GM21576 (cell line): ENCODE results near the gene COMMD1.
"Not testable (repeated sequence)": the region's sequence is repeated elsewhere in the genome, so short reads cannot be mapped to it uniquely, and the experiment has no call there.

ENCODE experiments used
- ATAC-seq: cut with Tn5 transposase; IDR thresholded peaks from one replicate; pipeline ENCODE4 v1.9.1; 2021; ENCODE audit warnings: mild to moderate bottlenecking, moderate library complexity; ENCODE audit not compliant: unreplicated experiment

COMMD1 gene

GRCh38 chr2:61922714-61923113 lies 17.2 kb downstream of the COMMD1 start:
- no peak for ATAC-seq

DNA sequence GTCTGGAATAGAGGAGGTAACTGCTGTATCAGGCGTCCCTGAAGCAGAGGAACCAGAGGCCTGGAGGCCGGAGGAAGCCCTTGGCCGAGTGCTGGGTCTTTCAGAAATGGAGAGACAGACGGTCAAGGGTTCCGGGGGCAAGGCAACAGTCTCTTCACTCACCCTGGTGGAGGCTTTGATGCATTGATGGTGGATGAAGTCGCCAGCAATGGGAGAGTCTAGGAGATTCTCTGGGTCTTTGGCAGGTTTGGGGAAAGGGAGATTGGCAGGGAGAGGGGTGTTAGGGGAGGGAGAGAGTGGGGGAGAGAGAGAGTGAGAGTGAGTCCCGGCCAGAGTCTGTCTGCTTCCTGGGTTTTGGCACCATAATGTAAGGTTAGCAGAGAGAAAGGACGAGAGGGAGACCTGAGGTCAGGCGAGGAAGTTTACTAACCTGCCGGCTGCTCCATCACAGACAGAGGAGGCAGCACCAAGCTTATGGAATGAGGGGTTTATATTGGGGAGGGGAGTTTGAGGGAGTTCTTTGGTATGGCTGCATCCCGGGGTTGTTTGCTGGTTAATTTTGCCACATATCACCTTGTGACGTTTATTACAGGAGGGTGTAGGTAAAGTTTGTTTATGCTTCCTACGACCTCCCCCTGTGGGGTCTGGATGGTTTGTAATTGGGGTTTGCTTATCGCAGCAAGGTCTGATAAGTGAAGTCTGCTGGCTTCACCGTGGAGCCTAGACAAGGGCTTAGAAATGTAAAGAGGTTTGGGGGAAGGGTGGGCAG lies 19.6 kb downstream of the COMMD1 start:
- no peak for ATAC-seq

- no peak for ATAC-seq
These were observed 21.3 kb downstream of the COMMD1 start for GRCh38 chr2:61926531-61927477.

DNA sequence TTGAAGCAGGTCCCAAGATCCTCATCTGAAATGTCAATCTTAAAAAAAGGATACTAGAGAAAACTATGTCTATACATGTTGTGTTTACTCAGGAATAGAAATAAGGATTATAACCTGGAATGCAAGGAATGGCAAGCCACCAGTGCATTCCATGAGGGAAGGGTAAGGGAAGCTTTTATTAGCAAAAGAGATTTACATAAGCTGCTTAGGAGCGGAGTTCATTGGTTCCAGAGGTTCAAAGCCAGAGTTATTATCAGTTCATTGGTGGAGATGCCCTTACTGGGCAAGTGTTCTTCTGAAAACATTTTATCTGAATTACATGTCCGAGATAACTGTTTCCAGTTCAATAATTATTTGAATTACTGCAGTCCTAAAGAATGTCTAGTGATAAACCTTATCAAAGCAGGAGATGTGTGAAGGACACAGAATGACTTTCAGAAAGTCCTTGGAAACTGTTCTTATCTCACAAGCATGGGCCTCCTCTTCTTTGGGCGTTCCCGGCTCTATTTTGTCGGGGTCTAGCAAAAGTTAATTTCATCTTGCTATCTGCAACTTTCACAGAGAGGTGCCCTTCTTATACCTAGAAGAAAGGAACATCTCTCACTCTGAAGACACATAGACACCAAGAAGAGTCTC lies 23.5 kb downstream of the COMMD1 start:
- no peak for ATAC-seq

DNA sequence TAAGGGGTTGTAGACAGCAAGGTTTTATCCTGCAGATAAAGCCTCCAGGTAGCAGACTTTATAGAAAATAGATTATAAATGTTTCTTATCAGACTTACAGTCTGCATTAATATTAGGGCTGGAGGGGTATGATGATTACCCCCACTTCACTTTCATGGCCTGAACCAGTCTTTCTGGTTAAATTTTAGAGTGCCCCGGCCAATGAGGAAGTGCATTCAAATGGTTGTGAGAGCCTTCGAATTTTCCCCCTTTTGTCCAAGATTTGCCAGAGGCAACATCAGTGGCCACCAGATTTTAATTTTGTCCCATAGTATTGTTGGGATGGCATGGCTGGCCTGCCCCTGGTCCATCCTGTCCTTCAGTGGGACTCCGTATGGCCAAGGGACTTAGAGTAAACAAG lies 31.6 kb downstream of the COMMD1 start:
- no peak for ATAC-seq

- ATAC-seq, result no peak
These were observed 32.4 kb downstream of the COMMD1 start for GRCh38 chr2:61937886-61938285.

DNA sequence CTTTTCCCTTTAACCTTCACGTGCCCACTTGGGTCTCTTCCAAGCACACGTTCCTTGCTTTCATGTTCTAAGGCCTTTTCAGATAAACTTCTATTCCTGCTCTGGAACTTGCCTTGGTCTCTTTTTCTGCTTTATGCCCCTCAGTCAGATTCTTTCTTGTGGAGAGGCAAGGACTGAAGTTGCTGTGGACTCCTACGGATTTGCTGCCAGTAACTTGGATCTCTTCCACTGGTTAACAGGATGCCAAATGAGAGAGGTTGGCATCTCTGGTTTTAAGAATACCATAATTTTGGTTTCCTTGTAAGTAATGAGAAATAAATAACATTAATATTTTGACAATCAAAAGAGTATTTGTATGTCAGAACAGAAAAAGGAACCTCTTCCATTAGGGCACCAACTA lies 33.0 kb downstream of the COMMD1 start:
- no peak for ATAC-seq

GRCh38 chr2:61943251-61943650 lies 37.8 kb downstream of the COMMD1 start:
- no peak for ATAC-seq

DNA sequence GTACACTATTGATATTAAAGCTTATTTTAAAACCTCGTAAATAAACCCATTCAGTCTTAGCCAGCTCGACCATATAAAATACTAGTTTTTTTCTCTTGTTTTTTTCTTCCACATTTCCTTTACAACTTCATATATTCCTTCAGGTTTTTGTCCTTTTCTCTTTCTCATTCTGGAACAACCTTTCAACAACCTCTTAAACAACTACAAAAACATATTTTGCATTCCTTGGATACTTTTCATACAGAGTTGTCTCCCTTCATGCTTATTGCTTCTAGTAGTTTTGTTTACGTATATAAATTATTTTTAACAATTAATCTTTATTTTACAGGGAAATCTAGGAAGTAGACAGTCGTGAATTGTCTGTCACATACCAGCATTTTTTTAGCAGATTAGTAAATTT lies 41.2 kb downstream of the COMMD1 start:
- ATAC-seq, result no peak

GRCh38 chr2:61948661-61949457 lies 43.4 kb downstream of the COMMD1 start:
- ATAC-seq, result no peak

DNA sequence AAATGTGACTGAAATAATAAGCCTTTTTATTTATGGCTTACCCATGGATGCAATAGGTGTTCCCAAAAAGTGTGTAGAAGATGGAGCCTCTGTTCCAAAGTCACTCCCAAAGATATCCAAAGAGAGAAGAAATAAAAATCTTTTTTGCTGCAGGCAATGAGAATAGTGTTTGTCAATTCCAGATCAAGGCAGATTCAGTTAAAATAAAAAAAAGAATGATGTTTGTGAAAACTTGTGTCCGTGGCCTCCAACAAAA lies 43.9 kb downstream of the COMMD1 start:
- ATAC-seq, result no peak

DNA sequence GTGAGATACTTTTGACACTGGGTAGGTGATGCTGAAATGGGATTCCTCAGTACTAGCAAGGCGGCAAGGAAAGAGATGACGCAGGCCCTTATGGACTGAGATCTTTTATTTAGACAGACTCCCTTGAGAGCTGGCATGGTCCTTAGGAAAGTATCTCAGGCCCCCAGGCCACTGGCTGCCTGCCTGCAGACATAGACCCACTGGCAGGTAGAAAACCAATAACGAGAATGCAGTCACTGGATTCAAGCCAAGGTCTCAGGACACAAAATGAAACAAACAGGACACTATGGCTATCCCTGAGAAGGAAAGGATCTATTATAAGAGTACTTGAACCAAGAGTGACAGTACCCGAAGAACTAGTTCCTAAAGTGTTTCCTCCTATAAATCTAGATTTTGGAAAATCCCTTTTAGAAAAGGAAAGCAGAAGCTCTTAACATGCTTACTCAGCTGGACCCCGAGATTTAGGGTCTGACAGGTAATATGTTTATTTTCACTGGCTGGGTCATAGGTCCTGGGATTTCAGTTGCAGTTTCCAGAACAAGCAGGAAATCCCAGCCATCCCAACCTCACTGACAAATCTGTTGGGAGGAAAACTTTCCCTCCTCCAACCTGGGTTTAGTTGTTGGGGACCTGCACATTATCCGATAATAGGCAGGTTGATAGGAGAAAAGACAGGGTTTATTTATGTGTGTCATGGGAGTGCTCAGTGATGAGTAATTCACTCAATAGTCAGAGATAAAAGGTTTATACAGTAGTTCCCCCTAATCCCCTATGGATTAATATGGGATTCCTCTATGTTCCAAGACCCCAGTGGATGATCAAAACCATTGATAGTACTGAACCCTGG lies 44.5 kb downstream of the COMMD1 start:
- no peak for ATAC-seq

DNA sequence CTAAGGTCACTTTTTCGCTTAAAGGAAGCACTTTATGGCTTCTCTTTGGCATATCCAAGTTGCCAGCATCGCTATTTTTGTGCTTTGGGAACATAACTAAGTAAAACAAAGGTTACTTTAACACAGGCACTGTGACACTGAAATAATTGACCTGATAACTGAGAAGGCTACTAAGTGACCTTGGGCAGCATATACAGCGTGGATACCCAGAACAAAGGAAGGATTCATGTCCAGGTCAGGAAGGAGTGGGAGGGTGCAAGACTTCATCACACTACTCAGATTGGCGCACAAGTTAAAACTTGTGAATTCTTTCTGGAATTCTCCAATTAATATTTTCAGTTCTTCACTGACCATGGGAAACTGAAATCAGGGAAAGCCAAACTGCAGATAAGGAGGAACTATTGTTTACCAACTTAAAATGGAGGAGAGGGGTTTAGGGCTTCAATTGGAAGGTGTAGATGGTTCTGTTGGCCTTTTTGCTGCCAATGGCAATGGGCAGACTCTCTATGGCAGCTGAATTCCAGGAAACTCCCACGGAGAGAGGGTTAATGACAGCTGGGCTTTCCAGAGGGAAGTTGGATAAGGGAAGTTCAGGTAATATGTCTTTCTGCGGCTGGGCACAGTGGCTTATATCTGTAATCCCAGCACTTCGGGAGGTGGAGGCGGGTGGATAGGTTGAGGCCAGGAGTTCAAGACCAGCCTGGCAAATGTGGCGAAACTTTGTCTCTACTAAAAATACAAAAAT lies 45.3 kb downstream of the COMMD1 start:
- ATAC-seq, result no peak

- ATAC-seq, result no peak
These were observed 46.4 kb downstream of the COMMD1 start for GRCh38 chr2:61951881-61952280.

DNA sequence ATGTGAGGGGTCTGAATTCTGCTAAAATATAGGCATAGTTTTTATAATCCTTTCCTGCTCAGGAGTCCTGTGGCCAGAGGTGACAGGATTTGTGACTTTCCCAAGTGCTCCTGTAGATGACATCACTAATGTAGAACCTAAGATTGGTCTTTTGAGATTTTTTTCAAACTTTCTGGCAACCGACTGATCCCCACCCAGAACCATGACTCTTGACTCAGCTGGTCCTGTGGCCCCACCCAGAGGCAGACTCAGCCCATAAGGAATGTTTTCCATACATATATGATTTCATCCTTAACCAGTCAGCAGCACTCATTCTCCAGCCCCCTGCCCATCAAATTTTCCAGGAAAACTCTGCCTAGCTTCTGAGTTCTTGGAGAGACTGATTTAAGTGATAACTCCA lies 46.8 kb downstream of the COMMD1 start:
- no peak for ATAC-seq

DNA sequence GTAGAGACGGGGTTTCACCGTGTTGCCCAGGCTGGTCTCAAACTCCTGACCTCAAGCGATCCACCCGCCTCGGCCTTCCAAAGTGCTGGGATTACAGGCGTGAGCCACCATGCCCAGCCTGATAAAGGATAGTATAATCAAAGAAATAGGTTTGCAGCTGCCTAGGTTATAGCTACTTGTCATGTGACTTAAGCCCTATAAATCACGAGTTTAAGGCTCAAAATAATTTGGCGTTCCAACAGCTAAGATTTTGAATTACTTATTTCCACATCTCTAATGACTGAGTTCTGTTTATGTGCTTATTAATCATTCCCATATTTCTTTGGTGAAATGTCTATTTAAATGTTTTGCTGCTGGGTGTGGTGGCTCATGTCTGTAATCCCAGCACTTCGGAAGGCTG lies 49.4 kb downstream of the COMMD1 start:
- ATAC-seq, result not testable (repeated sequence)

DNA sequence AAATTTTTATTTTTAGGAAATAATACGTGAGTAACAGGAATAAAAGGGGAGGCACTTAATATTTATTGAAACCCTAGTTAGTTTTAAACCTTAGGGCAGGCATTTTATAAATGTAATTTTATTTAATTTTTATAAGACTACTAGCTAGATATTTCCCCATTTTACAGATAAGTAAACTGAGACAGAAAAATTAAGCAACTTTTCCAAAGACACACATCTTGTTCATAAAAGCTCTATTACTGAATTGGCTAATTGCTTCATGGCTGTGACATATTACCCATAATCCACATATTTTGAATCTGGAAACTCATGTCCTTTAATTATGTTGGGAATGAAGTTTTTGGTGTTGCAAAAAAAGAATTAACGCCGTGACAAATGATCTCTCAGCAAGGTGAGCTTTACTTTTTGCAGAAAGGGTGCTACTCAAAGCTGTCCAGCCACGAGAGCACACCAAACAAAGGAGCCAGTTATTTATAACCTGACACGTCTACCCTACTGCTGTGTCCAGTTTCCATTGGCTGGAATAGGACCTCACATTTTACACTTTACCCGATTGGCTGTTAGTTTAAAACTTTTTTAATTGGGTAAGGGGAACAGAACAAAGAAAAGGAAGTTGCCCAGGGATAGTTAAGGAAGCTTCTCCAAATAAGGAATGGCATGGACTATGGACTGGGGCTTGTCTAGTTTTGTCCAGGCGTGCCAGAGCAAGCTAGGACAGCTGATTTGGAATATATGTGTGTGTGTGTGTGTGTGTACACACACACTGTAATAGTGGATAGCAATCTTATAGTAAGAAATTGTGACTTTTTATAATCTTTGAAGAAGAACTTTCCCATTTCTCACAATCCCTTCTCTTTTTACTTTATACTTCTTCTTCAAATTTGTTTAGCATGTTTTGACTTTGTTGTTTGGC lies 54.2 kb downstream of the COMMD1 start:
- no peak for ATAC-seq

GRCh38 chr2:61961231-61961901 lies 55.9 kb downstream of the COMMD1 start:
- ATAC-seq, result no peak
